H1 (cell line): ENCODE data around the gene ALDH1A2. TPM values are rescaled to one million over a fixed set of nuclear protein-coding genes. Genes with fewer than 3 reads are reported as not detected.

Source experiments
- CTCF ChIA-PET: fragments of 300-600 bp; sonication (Branson Sonifier 250); formaldehyde crosslinking; loops from one replicate; lab custom pipeline; 2021; ENCODE audit not compliant: partially characterized antibody; lab: Charles Lee
- POLR2A ChIA-PET: fragments of 300-600 bp; sonication (Branson Sonifier 250); formaldehyde crosslinking; loops from one replicate; lab custom pipeline; 2021; ENCODE audit warnings: inconsistent platforms; ENCODE audit not compliant: partially characterized antibody; lab: Charles Lee
- DNase-seq, 2 experiments: peaks; one replicate each; pipeline versions ENCODE4 v3.0.0 to v3.0.0-alpha.2; 2010 to 2022; ENCODE audit warnings: low spot score in 2 of 2, low read depth in 1 of 2, mixed read lengths in 1 of 2
- FAIRE-seq: peaks from 2 replicates; lab custom pipeline; 2011; peaks lifted over from hg19 to GRCh38; lab: Jason Lieb, UNC
- H2AFZ ChIP-seq: 2 replicates; pipeline ENCODE4 v1.8.1; 2012; ENCODE audit warnings: low read length, inconsistent platforms
- H2AK5ac ChIP-seq: 2 replicates; pipeline ENCODE4 v1.6.1; 2013; ENCODE audit warnings: low read depth, low read length
- H2BK120ac ChIP-seq: replicated peaks from 2 replicates; pipeline ENCODE3; 2013; ENCODE audit warnings: low read depth, low read length, inconsistent platforms
- H2BK12ac ChIP-seq: 2 replicates; pipeline ENCODE4 v1.6.1; 2013; ENCODE audit warnings: low read depth, low read length
- H2BK15ac ChIP-seq: 2 replicates; pipeline ENCODE4 v1.6.1; 2013; ENCODE audit warnings: low read length
- H2BK20ac ChIP-seq: 2 replicates; pipeline ENCODE4 v1.6.1; 2013; ENCODE audit warnings: low read length
- H2BK5ac ChIP-seq: 2 replicates; pipeline ENCODE4 v1.6.1; 2013; ENCODE audit warnings: low read depth, low read length
- H3K14ac ChIP-seq: 2 replicates; pipeline ENCODE4 v1.6.1; 2013; ENCODE audit warnings: inconsistent platforms; ENCODE audit not compliant: insufficient read length
- H3K18ac ChIP-seq: 2 replicates; pipeline ENCODE4 v1.6.1; 2013; ENCODE audit warnings: low read length; ENCODE audit errors: extremely low read depth
- H3K23ac ChIP-seq: 2 replicates; pipeline ENCODE4 v1.6.1; 2013; ENCODE audit warnings: inconsistent platforms; ENCODE audit not compliant: insufficient read length
- H3K23me2 ChIP-seq: 2 replicates; pipeline ENCODE4 v1.6.1; 2013; ENCODE audit warnings: low read depth, low read length
- H3K27ac ChIP-seq: 2 replicates; pipeline ENCODE4 v1.6.1; 2011; ENCODE audit warnings: low read depth, low read length, inconsistent platforms
- H3K27me3 ChIP-seq, 4 experiments: replicated peaks in 1 of 4; 1 replicate in 1 of 4; 2 replicates in 3 of 4; pipeline versions ENCODE4 v1.6.1 to v1.8.1; 2011 to 2013; ENCODE audit warnings: low read length in 3 of 4, mild to moderate bottlenecking in 3 of 4, inconsistent platforms in 2 of 4, mixed read lengths in 2 of 4, moderate library complexity in 1 of 4; ENCODE audit not compliant: control insufficient read depth in 3 of 4, insufficient read depth in 3 of 4; ENCODE audit errors: extremely low read depth in 1 of 4
- H3K36me3 ChIP-seq, 4 experiments: 2 replicates each; pipeline versions ENCODE4 v1.6.1 to v1.8.1; 2011 to 2013; ENCODE audit warnings: mild to moderate bottlenecking in 4 of 4, low read length in 3 of 4, moderate library complexity in 2 of 4, control low read depth in 1 of 4, inconsistent platforms in 1 of 4; ENCODE audit not compliant: insufficient read depth in 4 of 4, control insufficient read depth in 2 of 4
- H3K4ac ChIP-seq: replicated peaks from 2 replicates; pipeline ENCODE3; 2013; ENCODE audit warnings: low read length, low read depth, mixed read lengths, inconsistent platforms; ENCODE audit not compliant: insufficient read length
- H3K4me1 ChIP-seq, 4 experiments: replicated peaks in 1 of 4; 1 replicate in 1 of 4; 2 replicates in 3 of 4; pipeline versions ENCODE4 v1.6.1 to v1.8.1; 2011 to 2013; ENCODE audit warnings: low read length in 3 of 4, inconsistent platforms in 2 of 4, mixed read lengths in 1 of 4; ENCODE audit not compliant: insufficient read depth in 4 of 4, control insufficient read depth in 3 of 4
- H3K4me2 ChIP-seq, 2 experiments: 2 replicates each; pipeline versions ENCODE4 v1.6.1 to v1.8.1; 2011 to 2013; ENCODE audit warnings: low read depth in 2 of 2, low read length in 2 of 2, control low read depth in 1 of 2, inconsistent platforms in 1 of 2, mild to moderate bottlenecking in 1 of 2; ENCODE audit not compliant: insufficient read depth in 1 of 2
- H3K4me3 ChIP-seq, 4 experiments: fragments of 200-600, 300-600 bp in 1 of 4; sonication (generic), shearing (Covaris generic), sonication (Bioruptor Twin) in 1 of 4; 2 replicates each; pipeline versions ENCODE4 v1.5.1 to v1.8.1; 2011 to 2016; ENCODE audit warnings: low read length in 4 of 4, low read depth in 3 of 4, control low read depth in 2 of 4, inconsistent platforms in 2 of 4, mild to moderate bottlenecking in 2 of 4, mixed read lengths in 1 of 4, moderate library complexity in 1 of 4; ENCODE audit not compliant: insufficient read depth in 2 of 4; ENCODE audit errors: extremely low read depth in 1 of 4
- H3K56ac ChIP-seq: replicated peaks from 2 replicates; pipeline ENCODE3; 2013; ENCODE audit warnings: low read depth, mild to moderate bottlenecking, mixed read lengths, low read length, inconsistent platforms; ENCODE audit not compliant: insufficient read length
- H3K79me1 ChIP-seq: 2 replicates; pipeline ENCODE4 v1.6.1; 2013; ENCODE audit warnings: low read depth, low read length, control low read depth
- H3K79me2 ChIP-seq, 2 experiments: 2 replicates each; pipeline versions ENCODE4 v1.6.1 to v1.8.1; 2012 to 2013; ENCODE audit warnings: low read length in 2 of 2, mild to moderate bottlenecking in 2 of 2, inconsistent platforms in 1 of 2; ENCODE audit not compliant: insufficient read depth in 2 of 2, control insufficient read depth in 1 of 2
- H3K9ac ChIP-seq, 4 experiments: replicated peaks in 1 of 4; 1 replicate in 1 of 4; 2 replicates in 3 of 4; pipeline versions ENCODE4 v1.6.1 to v1.8.1; 2011 to 2013; ENCODE audit warnings: low read depth in 3 of 4, low read length in 3 of 4, control low read depth in 2 of 4, mild to moderate bottlenecking in 2 of 4, moderate library complexity in 2 of 4, inconsistent platforms in 1 of 4; ENCODE audit errors: extremely low read depth in 1 of 4
- H3K9me3 ChIP-seq, 2 experiments: 2 replicates each; pipeline versions ENCODE4 v1.6.1 to v1.8.1; 2012 to 2013; ENCODE audit warnings: mild to moderate bottlenecking in 2 of 2, moderate library complexity in 2 of 2, control low read depth in 1 of 2, inconsistent platforms in 1 of 2, low read depth in 1 of 2, low read length in 1 of 2, mixed read lengths in 1 of 2; ENCODE audit not compliant: insufficient read depth in 2 of 2
- H4K20me1 ChIP-seq, 2 experiments: replicated peaks in 1 of 2; 2 replicates each; pipeline versions ENCODE3 to v1.8.1; 2011 to 2013; ENCODE audit warnings: inconsistent platforms in 2 of 2, low read length in 2 of 2, mild to moderate bottlenecking in 1 of 2; ENCODE audit not compliant: insufficient read depth in 2 of 2, control insufficient read depth in 1 of 2
- H4K5ac ChIP-seq: 2 replicates; pipeline ENCODE4 v1.6.1; 2013; ENCODE audit warnings: low read length, low read depth, mixed read lengths, inconsistent platforms; ENCODE audit not compliant: insufficient read length
- H4K8ac ChIP-seq: 2 replicates; pipeline ENCODE4 v1.8.0; 2013; ENCODE audit warnings: mild to moderate bottlenecking, moderate library complexity, low read length, inconsistent platforms; ENCODE audit not compliant: insufficient read depth; ENCODE audit errors: extremely low read depth
- H4K91ac ChIP-seq: replicated peaks from 2 replicates; pipeline ENCODE3; 2013; ENCODE audit warnings: low read length, mixed read lengths, inconsistent platforms; ENCODE audit not compliant: insufficient read length
- FOSL1 ChIP-seq: IDR thresholded peaks from 2 replicates; pipeline ENCODE4 v1.6.1; 2011; ENCODE audit warnings: mild to moderate bottlenecking, low read depth, low read length, moderate library complexity; ENCODE audit not compliant: insufficient read depth
- GTF2F1 ChIP-seq: IDR thresholded peaks from 2 replicates; pipeline ENCODE4 v1.6.1; 2012; ENCODE audit warnings: low read depth, low read length, improper control_type of control experiment, borderline replicate concordance
- HDAC6 ChIP-seq: IDR thresholded peaks from one replicate; pipeline ENCODE4 v1.7.1; 2012; ENCODE audit warnings: low read depth, mild to moderate bottlenecking, inconsistent platforms, low read length, moderate library complexity
- POU5F1 ChIP-seq: IDR thresholded peaks from 2 replicates; pipeline ENCODE4 v1.6.1; 2011; ENCODE audit warnings: low read depth, mild to moderate bottlenecking, low read length, moderate library complexity
- RFX5 ChIP-seq: IDR thresholded peaks from 2 replicates; pipeline ENCODE4 v1.6.1; 2011; ENCODE audit warnings: low read depth, low read length, improper control_type of control experiment, borderline replicate concordance
- SIX5 ChIP-seq: IDR thresholded peaks from 2 replicates; pipeline ENCODE4 v1.6.1; 2011; ENCODE audit warnings: mild to moderate bottlenecking, low read depth, low read length
- SP2 ChIP-seq: IDR thresholded peaks from 2 replicates; pipeline ENCODE4 v1.6.1; 2012; ENCODE audit warnings: mild to moderate bottlenecking, low read length, inconsistent platforms
- TCF12 ChIP-seq: IDR thresholded peaks from 2 replicates; pipeline ENCODE4 v1.6.1; 2011; ENCODE audit warnings: low read depth, mild to moderate bottlenecking, low read length
- TEAD4 ChIP-seq: IDR thresholded peaks from 2 replicates; pipeline ENCODE4 v1.6.1; 2012; ENCODE audit warnings: low read depth, low read length, inconsistent platforms, mixed read lengths
- USF2 ChIP-seq: IDR thresholded peaks from 2 replicates; pipeline ENCODE4 v1.6.1; 2011; ENCODE audit warnings: low read length, improper control_type of control experiment
- WGBS, 2 experiments: shearing (Covaris generic) in 1 of 2; methylation state at CpG; one replicate each; pipeline versions ENCODE4 v1.1.6 to v1.1.7; 2013 to 2015; ENCODE audit warnings: low lambda C conversion rate in 2 of 2, mixed read lengths in 2 of 2, inconsistent platforms in 1 of 2, low coverage in 1 of 2, missing lambda C conversion rate in 1 of 2; ENCODE audit not compliant: insufficient replicate concordance in 2 of 2, insufficient coverage in 1 of 2, insufficient read length in 1 of 2; ENCODE audit errors: extremely low coverage in 1 of 2, missing lambda C conversion rate in 1 of 2; 5-methylcytosine and 5-hydroxymethylcytosine counted together
- polyA plus RNA-seq, 7 experiments: library from polyadenylated mRNA; depleted of rRNA in 3 of 7; stranded (reverse) in 5 of 7; unstranded in 2 of 7; fragments of >200 nt in 5 of 7; fragments of 200-250 nt in 2 of 7; gene quantifications; 1 replicate in 5 of 7; 2 replicates in 1 of 7; 4 replicates in 1 of 7; pipeline versions ENCODE4 v1.2.1 to v1.2.3, GENCODE V29; 2011 to 2013; ENCODE audit warnings: missing spikeins in 2 of 7, mixed read lengths in 2 of 7
- total RNA-seq: library from RNA; stranded (reverse); fragmentation: NEBNext Ultra II Directional; extraction: Animal tissue kit (Norgen Biotek cat#: 25700); gene quantifications from 2 replicates; pipeline ENCODE4 v1.2.1, GENCODE V29; 2021
- TF ChIP-seq, protein P1 (sequence below): IDR thresholded peaks from 2 replicates; pipeline ENCODE4 v1.6.1; 2011; ENCODE audit warnings: low read depth, mild to moderate bottlenecking, low read length; ENCODE audit not compliant: insufficient read depth

Gene ALDH1A2
- total and polyA plus RNA-seq, 2 of the 8 experiments (the other 6 are each of a cell fraction or from before 2014, with no cell fraction given): 0.06 to 0.24 TPM

DNA sequence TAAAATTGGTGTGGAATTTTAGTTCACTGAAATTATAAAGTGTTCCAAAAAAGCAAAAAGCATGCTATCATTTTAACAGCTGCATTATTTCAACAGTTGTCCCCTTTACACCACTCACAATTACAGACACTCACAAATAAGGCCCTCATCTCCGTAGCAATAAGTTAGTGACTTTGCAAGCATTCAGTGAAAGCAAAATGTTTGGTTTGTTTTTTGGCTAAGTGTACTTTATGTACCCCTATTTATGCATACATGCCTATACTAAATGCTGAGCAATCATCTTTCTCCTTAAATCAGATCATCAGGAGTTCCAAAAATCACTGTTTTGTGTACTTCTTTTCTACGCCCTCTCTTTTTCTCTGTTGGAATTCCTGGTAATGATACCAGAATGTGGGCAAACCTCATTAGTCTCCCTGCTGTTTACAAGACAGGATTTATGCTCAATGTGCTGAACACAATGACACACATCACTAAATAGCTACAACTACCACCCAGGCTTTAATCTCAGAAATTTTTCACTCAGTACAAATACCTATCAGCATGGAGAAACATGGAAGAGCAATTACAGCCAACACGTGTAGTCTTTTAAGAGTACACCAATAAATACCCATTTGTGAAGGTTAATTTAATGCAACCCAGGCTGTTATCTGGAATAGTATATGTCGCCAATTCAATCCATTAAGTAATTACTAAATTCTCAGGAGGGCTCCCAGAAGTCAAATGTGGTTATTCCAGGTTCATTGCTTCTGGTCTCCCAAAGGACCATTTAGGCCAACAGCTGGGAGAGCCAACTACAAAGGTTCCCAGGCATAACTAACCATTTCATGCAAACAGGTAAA is 12.0 kb downstream of the ALDH1A2 start:
- H3K23me2 ChIP-seq: no peaks in the 10 kb centered on the region
- H3K79me2 ChIP-seq: no peaks in the 10 kb centered on the region
- no peak overlapping the region for H3K4me2 ChIP-seq
- H2BK12ac ChIP-seq: no peak overlapping the region
- peaks cover 0 to under 1% (median under 1%) of the 10 kb centered on the region in 4 experiments; a peak in 3 of 7 replicates for H3K27me3 ChIP-seq
- no peak overlapping the region for H2AFZ ChIP-seq
- ChIA-PET CTCF (interaction anchor here (2.3 kb wide), 1 partner anchor 193 kb away, joined by 7 read pairs; no protein-coding TSS in a partner anchor), POLR2A (no interaction called here)
- no peak overlapping the region for H2BK120ac ChIP-seq
- no peak overlapping the region for H4K8ac ChIP-seq
- no peaks in the 10 kb centered on the region for H4K20me1 ChIP-seq
- no peak overlapping the region for H3K4ac ChIP-seq
- FAIRE-seq (no peak), DNase-seq (no peak)
- no peak overlapping the region for H3K27ac ChIP-seq
- no peak overlapping the region for H3K14ac ChIP-seq
- no peak overlapping the region for H2BK15ac ChIP-seq
- H3K79me1 ChIP-seq: no peaks in the 10 kb centered on the region
- no peak overlapping the region for H4K5ac ChIP-seq
- no peak overlapping the region for H3K4me3 ChIP-seq
- 84% methylated on average over 4 of the region's 4 CpGs; no CpG with 5 or more reads in 1 of the 2 experiments for WGBS, 2 experiments
- no peak overlapping the region for H3K23ac ChIP-seq
- H2AK5ac ChIP-seq: no peak overlapping the region
- no peak overlapping the region for H2BK5ac ChIP-seq
- no peaks in the 10 kb centered on the region for H3K36me3 ChIP-seq
- H2BK20ac ChIP-seq: no peak overlapping the region
- H3K18ac ChIP-seq: no peak overlapping the region
- H3K9me3 ChIP-seq: no peaks in the 10 kb centered on the region
- peaks cover 2 to 11% (median 6%) of the 10 kb centered on the region in 4 experiments; a peak in 5 of 7 replicates for H3K4me1 ChIP-seq
- no peak overlapping the region for H3K56ac ChIP-seq
- H3K9ac ChIP-seq: no peak overlapping the region
- no peak overlapping the region for H4K91ac ChIP-seq
- TF ChIP-seq TCF12 (no peak), GTF2F1 (no peak), USF2 (no peak), SIX5 (no peak), HDAC6 (no peak), TEAD4 (no peak), FOSL1 (no peak), RFX5 (no peak), SP2 (no peak), POU5F1 (no peak)
- TF ChIP-seq, protein P1, sequence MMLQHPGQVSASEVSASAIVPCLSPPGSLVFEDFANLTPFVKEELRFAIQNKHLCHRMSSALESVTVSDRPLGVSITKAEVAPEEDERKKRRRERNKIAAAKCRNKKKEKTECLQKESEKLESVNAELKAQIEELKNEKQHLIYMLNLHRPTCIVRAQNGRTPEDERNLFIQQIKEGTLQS: no peak
